ENCODE measurements around the gene LMTK3. TPM values are rescaled to one million over a fixed set of nuclear protein-coding genes. Genes with fewer than 3 reads are reported as not detected.

Gene LMTK3
- polyA plus RNA-seq, 3 donors = 3.5 to 3.7 (median 3.7) TPM

- DNase-seq = no peak
Measured at GRCh38 chr19:48450863-48451262, 60.8 kb downstream of the LMTK3 start.

DNA sequence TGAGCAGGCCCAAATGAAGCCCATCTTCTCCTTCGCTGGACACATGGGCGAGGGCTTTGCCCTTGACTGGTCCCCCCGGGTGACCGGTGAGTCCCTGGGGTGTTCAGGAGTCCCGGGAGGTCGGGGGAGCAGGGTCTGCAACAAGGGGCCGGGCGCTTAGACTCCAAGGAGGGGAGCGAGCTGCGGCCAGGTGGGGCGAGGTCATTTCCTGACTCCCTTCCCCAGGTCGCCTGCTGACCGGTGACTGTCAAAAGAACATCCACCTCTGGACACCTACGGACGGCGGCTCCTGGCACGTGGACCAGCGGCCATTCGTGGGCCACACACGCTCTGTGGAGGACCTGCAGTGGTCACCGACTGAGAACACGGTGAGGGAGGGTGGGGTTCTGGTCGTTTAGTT, 61.2 kb downstream of the LMTK3 start:
- no peak for DNase-seq

GRCh38 chr19:48448563-48448962, 63.1 kb downstream of the LMTK3 start:
- DNase-seq = no peak

DNA sequence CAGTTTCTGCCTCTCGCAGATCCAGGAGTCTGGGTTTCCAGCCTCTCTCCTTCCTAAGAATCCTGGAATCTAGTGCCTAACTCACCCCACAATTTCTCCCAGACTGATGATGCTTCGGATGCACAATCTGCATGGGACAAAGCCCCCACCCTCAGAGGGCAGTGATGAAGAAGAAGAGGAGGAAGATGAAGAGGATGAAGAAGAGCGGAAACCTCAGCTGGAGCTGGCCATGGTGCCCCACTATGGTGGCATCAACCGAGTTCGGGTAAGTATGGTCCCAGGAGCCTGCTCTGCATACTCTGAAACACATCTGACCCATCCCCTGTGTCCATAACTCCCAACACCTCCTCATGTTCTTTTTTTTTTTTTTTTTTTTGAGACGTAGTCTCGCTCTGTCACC, 65.1 kb downstream of the LMTK3 start:
- DNase-seq = no peak

- peak; percentile 97 for DNase-seq
Measured at GRCh38 chr19:48445606-48446481, 65.8 kb downstream of the LMTK3 start, which contains the start of gene GRWD1. TSS of gene GRWD1 (plus strand) at chr19:48445983. CDS start at chr19:48446006, 23 bp downstream.

DNA sequence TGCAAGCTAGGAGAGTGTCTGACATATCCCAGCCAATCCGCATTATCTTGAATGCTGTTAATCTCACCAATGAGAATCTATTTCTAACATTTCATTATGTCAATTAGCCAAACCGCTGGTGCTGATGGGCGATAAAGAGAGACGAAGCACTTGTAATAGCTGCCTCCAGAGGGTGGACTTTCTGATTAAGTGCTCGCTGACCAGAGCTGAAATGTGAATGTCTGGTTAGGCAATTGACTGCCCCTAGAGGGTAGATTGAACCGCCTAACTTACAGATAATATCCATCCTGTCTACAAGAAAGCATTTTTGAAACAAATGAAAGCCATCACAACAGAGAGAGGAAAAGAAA, 66.4 kb downstream of the LMTK3 start:
- DNase-seq = peak; percentile 78

DNA sequence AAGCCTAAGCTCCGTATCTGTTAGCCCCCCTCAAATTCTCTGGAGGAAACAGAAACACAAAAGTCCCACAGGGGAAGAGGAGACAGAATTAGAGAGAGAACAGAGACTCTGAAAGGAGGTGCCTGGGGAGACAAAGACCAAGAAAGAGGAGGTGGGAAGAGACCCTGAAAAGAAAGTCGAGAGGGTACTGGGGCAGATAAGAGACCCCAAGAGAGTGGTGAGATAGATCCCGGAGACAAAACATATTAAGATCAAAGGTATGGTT, 66.8 kb downstream of the LMTK3 start:
- no peak for DNase-seq

DNA sequence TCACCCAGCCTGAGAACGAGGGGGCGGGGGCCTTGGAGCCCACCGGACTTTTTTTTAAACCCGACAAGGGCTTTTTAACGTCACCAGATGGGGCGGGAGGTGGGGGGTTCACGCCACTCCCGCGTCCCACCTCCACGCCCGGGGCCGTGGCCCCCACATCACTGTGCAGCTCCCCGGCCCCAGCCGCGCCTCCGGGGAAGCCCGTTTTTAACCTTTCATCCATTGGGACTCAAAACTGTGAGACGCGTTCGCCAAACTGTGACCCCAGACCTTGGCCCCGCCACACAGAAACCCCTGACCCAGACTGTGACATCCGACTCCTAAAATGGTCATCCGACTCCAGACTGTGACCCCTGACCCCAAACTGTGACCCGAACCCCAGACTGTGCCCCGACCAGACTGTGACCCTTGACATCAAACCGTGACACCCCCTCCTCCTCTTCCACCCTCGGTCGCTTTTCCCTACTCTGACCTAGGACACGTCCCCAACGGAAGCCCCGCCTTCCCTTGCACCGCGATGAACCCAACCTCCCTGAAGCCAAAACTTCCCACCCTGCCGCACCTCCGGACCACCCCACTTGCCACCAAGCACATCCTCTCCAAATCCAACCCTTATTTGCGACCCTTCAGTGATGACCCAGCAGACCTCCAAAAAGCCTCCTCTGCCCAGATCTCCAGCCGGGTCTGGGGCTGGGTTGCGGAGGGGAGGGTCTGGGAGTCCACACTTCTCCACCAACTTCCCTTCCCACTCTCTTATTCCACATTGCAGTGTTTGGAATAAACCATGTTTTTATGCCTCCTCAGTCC, 67.3 kb downstream of the LMTK3 start:
- DNase-seq = no peak

DNA sequence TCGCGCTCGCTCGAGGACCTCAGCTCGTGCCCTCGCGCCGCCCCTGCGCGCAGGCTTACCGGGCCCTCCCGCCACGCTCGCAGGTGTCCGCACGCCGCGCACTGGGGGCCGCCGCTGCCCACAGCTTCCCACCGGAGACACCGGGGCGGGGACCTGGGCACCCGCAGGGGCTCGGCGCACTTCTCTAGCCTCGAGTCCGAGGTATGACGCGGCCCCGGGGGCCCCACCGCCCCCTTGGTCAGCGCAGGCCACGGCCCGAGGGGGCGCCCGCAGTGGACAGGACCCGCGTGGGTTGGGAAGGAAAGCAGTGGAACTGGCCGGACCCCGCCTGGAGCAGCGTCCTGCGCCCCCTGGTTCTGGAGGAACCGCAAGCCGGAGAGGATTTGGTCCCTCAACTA, 67.9 kb downstream of the LMTK3 start:
- no peak for DNase-seq

DNA sequence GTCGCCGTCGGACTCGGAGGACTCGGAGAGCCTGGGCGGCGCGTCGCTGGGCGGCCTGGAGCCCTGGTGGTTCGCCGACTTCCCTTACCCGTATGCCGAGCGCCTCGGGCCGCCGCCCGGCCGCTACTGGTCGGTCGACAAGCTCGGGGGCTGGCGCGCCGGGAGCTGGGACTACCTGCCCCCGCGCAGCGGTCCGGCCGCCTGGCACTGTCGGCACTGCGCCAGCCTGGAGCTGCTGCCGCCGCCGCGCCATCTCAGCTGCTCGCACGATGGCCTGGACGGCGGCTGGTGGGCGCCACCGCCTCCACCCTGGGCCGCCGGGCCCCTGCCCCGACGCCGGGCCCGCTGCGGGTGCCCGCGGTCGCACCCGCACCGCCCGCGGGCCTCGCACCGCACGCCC, 68.4 kb downstream of the LMTK3 start:
- no peak for DNase-seq

- DNase-seq = no peak
Measured at GRCh38 chr19:48442116-48443035, 69.3 kb downstream of the LMTK3 start.

DNA sequence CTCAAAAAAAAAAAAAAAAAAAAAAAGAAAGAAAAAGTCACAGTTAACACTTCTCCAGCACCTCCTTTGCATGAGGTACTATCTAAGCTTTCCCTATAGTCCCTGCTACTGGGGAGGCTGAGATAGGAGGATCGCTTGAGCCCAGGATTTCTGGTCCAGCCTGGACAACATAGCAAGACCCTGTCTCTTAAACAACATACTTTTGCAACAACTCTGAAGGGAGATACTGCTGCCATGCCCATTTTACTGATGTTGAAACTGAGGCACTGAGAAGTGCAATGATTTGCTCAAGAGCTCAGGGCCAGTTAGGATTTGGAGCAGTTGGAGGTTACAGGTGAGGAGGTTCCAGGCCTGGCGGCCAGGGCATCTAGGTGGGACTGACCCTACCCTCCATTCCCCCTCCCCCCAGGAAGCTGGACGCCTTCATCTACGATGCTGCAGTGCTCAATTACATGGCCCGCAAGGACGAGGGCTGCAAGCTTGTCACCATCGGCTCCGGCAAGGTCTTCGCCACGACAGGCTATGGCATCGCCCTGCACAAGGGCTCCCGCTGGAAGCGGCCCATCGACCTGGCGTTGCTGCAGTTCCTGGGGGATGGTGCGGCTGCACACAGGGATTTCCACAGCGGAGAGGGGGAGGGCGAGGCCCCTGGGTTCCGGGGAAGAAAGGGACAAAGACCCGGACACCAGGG, 70.1 kb downstream of the LMTK3 start:
- no peak for DNase-seq

- DNase-seq = no peak
Measured at GRCh38 chr19:48436586-48436985, 75.0 kb downstream of the LMTK3 start.

Other genes starting within 250 kb of the LMTK3 start
- 1 to 10 TPM; 6.7 to 6.9 (median 6.8) TPM for gene ZNF114, start 241.8 kb downstream of the LMTK3 start, polyA plus RNA-seq (ENCODE audit: insufficient read length in 3 of 3)
- gene EMP3, start 186.3 kb downstream of the LMTK3 start, polyA plus RNA-seq (ENCODE audit: insufficient read length in 3 of 3) = 10 to 100 TPM; 61.0 to 85.5 (median 67.3) TPM
- gene TMEM143, start 147.9 kb downstream of the LMTK3 start, polyA plus RNA-seq (ENCODE audit: insufficient read length in 3 of 3) = 10 to 100 TPM; 13.5 to 15.7 (median 15.1) TPM
- under 1 TPM; 0.67 to 0.88 (median 0.79) TPM for gene SYNGR4, start 147.5 kb downstream of the LMTK3 start, polyA plus RNA-seq (ENCODE audit: insufficient read length in 3 of 3)
- gene KDELR1, start 120.3 kb downstream of the LMTK3 start, polyA plus RNA-seq (ENCODE audit: insufficient read length in 3 of 3) = 100 to 1,000 TPM; 230 to 248 (median 245) TPM
- under 1 TPM; 0.52 to 0.83 (median 0.71) TPM for gene GRIN2D, start 118.2 kb downstream of the LMTK3 start, polyA plus RNA-seq (ENCODE audit: insufficient read length in 3 of 3)
- 10 to 100 TPM; 29.1 to 31.9 (median 31.6) TPM for gene GRWD1, start 65.9 kb downstream of the LMTK3 start, polyA plus RNA-seq (ENCODE audit: insufficient read length in 3 of 3)
- gene KCNJ14, start 56.3 kb downstream of the LMTK3 start, polyA plus RNA-seq (ENCODE audit: insufficient read length in 3 of 3) = 1 to 10 TPM in 2 of 3 donors, under 1 TPM in 1; 0.61 to 1.0 (median 1.0) TPM
- 100 to 1,000 TPM in 2 of 3 donors, 10 to 100 TPM in 1; 88.1 to 115 (median 110) TPM for gene CYTH2, start 42.5 kb downstream of the LMTK3 start, polyA plus RNA-seq (ENCODE audit: insufficient read length in 3 of 3)
- gene SULT2B1, start 40.3 kb upstream of the LMTK3 start, polyA plus RNA-seq (ENCODE audit: insufficient read length in 3 of 3) = under 1 TPM; 0.43 to 0.81 (median 0.43) TPM
- under 1 TPM in 2 of 3 donors, not detected in 1; 0.23 to 0.24 TPM for gene SPACA4, start 94.9 kb upstream of the LMTK3 start, polyA plus RNA-seq (ENCODE audit: insufficient read length in 3 of 3)
- gene FAM83E, start 103.2 kb upstream of the LMTK3 start, polyA plus RNA-seq (ENCODE audit: insufficient read length in 3 of 3) = 1 to 10 TPM; 1.9 to 2.0 (median 1.9) TPM
- gene RPL18, start 107.3 kb upstream of the LMTK3 start, polyA plus RNA-seq (ENCODE audit: insufficient read length in 3 of 3) = 1,000 to 10,000 TPM; 1,186 to 1,447 (median 1,300) TPM
- 10 to 100 TPM; 30.2 to 35.2 (median 33.2) TPM for gene SPHK2, start 107.7 kb upstream of the LMTK3 start, polyA plus RNA-seq (ENCODE audit: insufficient read length in 3 of 3)
- gene DBP, start 125.5 kb upstream of the LMTK3 start, polyA plus RNA-seq (ENCODE audit: insufficient read length in 3 of 3) = 10 to 100 TPM; 13.8 to 15.4 (median 14.6) TPM
- 10 to 100 TPM; 23.2 to 29.6 (median 29.0) TPM for gene CA11, start 134.4 kb upstream of the LMTK3 start, polyA plus RNA-seq (ENCODE audit: insufficient read length in 3 of 3)
- gene NTN5, start 161.2 kb upstream of the LMTK3 start, polyA plus RNA-seq (ENCODE audit: insufficient read length in 3 of 3) = 1 to 10 TPM in 2 of 3 donors, under 1 TPM in 1; 0.91 to 1.9 (median 1.5) TPM
- gene FUT2, start 184.1 kb upstream of the LMTK3 start, polyA plus RNA-seq (ENCODE audit: insufficient read length in 3 of 3) = 1 to 10 TPM; 2.4 to 5.8 (median 3.3) TPM
- 1 to 10 TPM; 5.7 to 8.0 (median 7.1) TPM for gene MAMSTR, start 207.9 kb upstream of the LMTK3 start, polyA plus RNA-seq (ENCODE audit: insufficient read length in 3 of 3)
- gene RASIP1, start 228.8 kb upstream of the LMTK3 start, polyA plus RNA-seq (ENCODE audit: insufficient read length in 3 of 3) = 10 to 100 TPM; 15.7 to 20.8 (median 17.2) TPM
- under 1 TPM; 0.39 to 0.83 (median 0.65) TPM for gene IZUMO1, start 235.1 kb upstream of the LMTK3 start, polyA plus RNA-seq (ENCODE audit: insufficient read length in 3 of 3)
- gene FUT1, start 240.8 kb upstream of the LMTK3 start, polyA plus RNA-seq (ENCODE audit: insufficient read length in 3 of 3) = 1 to 10 TPM; 3.0 to 4.4 (median 4.2) TPM
- gene FGF21, start 243.7 kb upstream of the LMTK3 start, polyA plus RNA-seq (ENCODE audit: insufficient read length in 3 of 3) = not detected